GM23248 (cell line): ENCODE results near the gene ARHGAP26.

Source experiments
- EZH2 ChIP-seq: fragments of 200-600 bp; sonication (generic); IDR thresholded peaks from 2 replicates; pipeline ENCODE4 v1.6.1; 2018; ENCODE audit warnings: antibody characterized with exemption, mild to moderate bottlenecking; ENCODE audit not compliant: insufficient read depth, poor library complexity, severe bottlenecking
- EZH2phosphoT487 ChIP-seq: fragments of 200-600 bp; sonication (generic); IDR thresholded peaks from 2 replicates; pipeline ENCODE4 v1.6.1; 2018; ENCODE audit warnings: antibody characterized with exemption, moderate library complexity, mild to moderate bottlenecking, low read depth; ENCODE audit not compliant: insufficient read depth

DNA sequence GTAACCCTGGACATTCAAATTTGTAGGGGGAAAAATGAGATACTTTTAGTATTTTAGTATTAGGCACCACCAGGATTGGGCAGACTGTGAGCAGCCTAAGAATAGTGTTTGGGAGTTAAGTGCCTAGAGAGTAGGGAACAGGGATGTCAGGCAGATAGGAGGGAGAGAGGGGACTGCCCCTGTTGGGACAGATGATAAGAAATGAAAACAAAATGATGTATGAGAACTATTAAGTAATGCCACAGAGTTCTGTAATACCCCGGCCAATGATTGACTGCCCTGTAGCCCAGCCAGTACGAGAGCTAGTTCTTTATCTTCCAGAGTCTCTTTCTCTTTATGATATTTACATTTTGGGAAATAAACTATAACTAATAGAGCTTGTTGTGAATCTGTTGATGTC, 24.4 kb downstream of the ARHGAP26 start:
- TF ChIP-seq EZH2 (no peak), EZH2phosphoT487 (no peak)
